HUES64 (cell line): Measurements from ENCODE around the gene JADE3.

Experiments
- H3K27ac ChIP-seq: 2 replicates; pipeline ENCODE4 v1.7.0; 2013; ENCODE audit warnings: low read depth, low read length, inconsistent platforms
- H3K27me3 ChIP-seq: 2 replicates; pipeline ENCODE4 v1.6.1; 2013; ENCODE audit warnings: mild to moderate bottlenecking, low read length; ENCODE audit not compliant: insufficient read depth
- H3K36me3 ChIP-seq: 2 replicates; pipeline ENCODE4 v1.6.1; 2013; ENCODE audit warnings: mild to moderate bottlenecking, low read length; ENCODE audit not compliant: insufficient read depth
- H3K4me1 ChIP-seq: 2 replicates; pipeline ENCODE4 v1.6.1; 2013; ENCODE audit warnings: mild to moderate bottlenecking, low read length, moderate library complexity; ENCODE audit not compliant: insufficient read depth
- H3K4me3 ChIP-seq: 2 replicates; pipeline ENCODE4 v1.5.1; 2013; ENCODE audit warnings: mild to moderate bottlenecking, low read length, moderate library complexity
- H3K9ac ChIP-seq: 2 replicates; pipeline ENCODE4 v1.6.1; 2013; ENCODE audit warnings: mild to moderate bottlenecking, low read depth, low read length
- H3K9me3 ChIP-seq: 2 replicates; pipeline ENCODE4 v1.6.1; 2013; ENCODE audit warnings: low read depth, low read length; ENCODE audit not compliant: insufficient read depth
- WGBS: fragments of 150-250, 120-280 bp; methylation state at CpG from one replicate; pipeline ENCODE4 v1.1.7; 2013; ENCODE audit warnings: missing lambda C conversion rate; 5-methylcytosine and 5-hydroxymethylcytosine counted together

JADE3 gene

GRCh38 chrX:47080215-47080914 is 168.1 kb downstream of the JADE3 start:
- H3K36me3 ChIP-seq, result no peaks in the 10 kb centered on the region
- H3K4me3 ChIP-seq, result no peak overlapping the region
- H3K4me1 ChIP-seq, result no peaks in the 10 kb centered on the region
- WGBS, result 86% methylated on average over 6 of the region's 9 CpGs
- H3K9me3 ChIP-seq, result no peaks in the 10 kb centered on the region
- no peak overlapping the region for H3K27ac ChIP-seq
- H3K9ac ChIP-seq, result no peak overlapping the region
- H3K27me3 ChIP-seq, result no peaks in the 10 kb centered on the region

DNA sequence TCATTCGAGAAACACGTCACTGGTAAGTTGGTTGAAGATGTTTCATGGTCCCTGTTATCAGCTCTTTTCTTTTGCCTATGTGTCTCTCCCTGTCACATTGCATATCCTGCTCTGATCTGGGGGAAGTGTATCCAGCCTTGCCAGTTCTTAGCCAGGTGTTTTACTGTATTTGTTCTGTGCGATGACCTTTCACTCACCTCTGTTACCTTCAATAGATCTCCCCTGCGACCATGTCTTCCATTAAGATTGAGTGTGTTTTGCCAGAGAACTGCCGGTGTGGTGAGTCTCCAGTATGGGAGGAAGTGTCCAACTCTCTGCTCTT is 168.7 kb downstream of the JADE3 start:
- H3K4me3 ChIP-seq, result no peak overlapping the region

DNA sequence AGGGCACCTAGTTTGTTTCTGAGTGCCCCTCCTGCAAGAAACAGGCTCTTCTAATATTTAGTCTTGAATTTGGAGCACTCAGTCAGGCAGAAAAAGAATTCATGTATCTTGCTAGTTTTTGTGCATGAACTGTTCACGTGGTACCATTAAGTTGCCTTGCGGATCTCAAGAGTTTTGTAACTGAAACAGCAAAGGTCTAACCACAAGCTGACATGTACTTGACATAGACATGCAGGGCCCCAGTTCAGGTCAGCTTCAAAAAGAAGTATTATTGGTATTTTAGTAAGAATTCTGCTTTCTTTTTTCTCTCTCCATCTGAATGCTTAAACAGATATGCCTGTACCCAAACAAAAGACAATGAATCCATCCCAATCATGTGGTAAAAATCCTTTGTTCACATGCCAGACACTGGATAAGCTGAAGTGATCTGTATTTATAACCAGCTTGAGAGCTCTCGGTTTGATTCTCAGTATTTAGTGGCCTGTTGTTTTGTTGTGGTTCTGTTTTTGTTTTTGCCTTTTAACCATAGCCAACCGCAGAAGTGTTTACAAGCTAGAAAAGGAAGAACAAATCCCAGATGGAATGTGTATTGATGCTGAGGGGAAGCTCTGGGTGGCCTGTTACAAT is 179.0 kb downstream of the JADE3 start:
- Histone ChIP-seq H3K9me3 (no peaks in the 10 kb centered on the region), H3K27ac (peak overlapping the region; percentile 35; the same call in 1 of the 2 replicates), H3K36me3 (no peaks in the 10 kb centered on the region), H3K4me1 (peaks cover 16% of the 10 kb centered on the region), H3K27me3 (no peaks in the 10 kb centered on the region), H3K9ac (no peak overlapping the region), H3K4me3 (no peak overlapping the region)
- 53% methylated on average over 4 of the region's 4 CpGs for WGBS

More for the DNA sequence above, 168.7 kb downstream of the JADE3 start:
- no peak overlapping the region for H3K9ac ChIP-seq
- WGBS, result 86% methylated on average over 4 of the region's 5 CpGs
- no peak overlapping the region for H3K27ac ChIP-seq
- no peaks in the 10 kb centered on the region for H3K4me1 ChIP-seq
- no peaks in the 10 kb centered on the region for H3K27me3 ChIP-seq
- no peaks in the 10 kb centered on the region for H3K9me3 ChIP-seq
- no peaks in the 10 kb centered on the region for H3K36me3 ChIP-seq

DNA sequence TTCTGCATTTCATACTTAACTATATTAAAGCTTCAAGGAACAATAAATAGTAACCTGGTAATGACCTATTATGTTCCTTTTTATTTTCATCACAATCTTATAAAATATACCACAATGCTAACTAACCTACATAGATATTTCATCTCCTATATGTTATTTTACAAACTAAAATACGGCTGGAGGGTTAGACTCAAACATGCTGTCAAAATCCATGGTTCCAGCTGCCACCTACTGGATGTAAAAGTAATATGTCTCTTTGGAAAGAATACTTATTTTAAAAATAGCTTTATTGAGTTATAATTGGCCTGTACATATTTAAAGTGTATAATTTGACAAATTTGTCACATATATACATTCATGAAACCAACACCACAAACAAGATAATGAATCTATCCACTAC is 181.0 kb downstream of the JADE3 start:
- no peak overlapping the region for H3K27ac ChIP-seq
- WGBS, result no CpG with 5 or more reads among the region's 1 CpG
- H3K9ac ChIP-seq, result no peak overlapping the region
- H3K9me3 ChIP-seq, result no peaks in the 10 kb centered on the region
- no peaks in the 10 kb centered on the region for H3K36me3 ChIP-seq
- H3K4me1 ChIP-seq, result peaks cover 16% of the 10 kb centered on the region
- H3K27me3 ChIP-seq, result no peaks in the 10 kb centered on the region
- no peak overlapping the region for H3K4me3 ChIP-seq

- WGBS, result 85% methylated on average over 11 of the region's 11 CpGs
- Histone ChIP-seq H3K27me3 (no peaks in the 10 kb centered on the region), H3K27ac (no peak overlapping the region), H3K9ac (no peak overlapping the region), H3K4me1 (peaks cover 16% of the 10 kb centered on the region), H3K9me3 (no peaks in the 10 kb centered on the region), H3K4me3 (no peak overlapping the region), H3K36me3 (no peaks in the 10 kb centered on the region)
Measured at GRCh38 chrX:47093860-47094259, 181.6 kb downstream of the JADE3 start.

- Histone ChIP-seq H3K4me3 (no peak overlapping the region), H3K27ac (peak overlapping the region; percentile 25; the same call in 1 of the 2 replicates), H3K36me3 (no peaks in the 10 kb centered on the region), H3K4me1 (peaks cover 4% of the 10 kb centered on the region; the same call in 1 of the 2 replicates), H3K27me3 (no peaks in the 10 kb centered on the region), H3K9me3 (no peaks in the 10 kb centered on the region), H3K9ac (no peak overlapping the region)
- 67% methylated on average over 4 of the region's 4 CpGs for WGBS
Measured at GRCh38 chrX:47097018-47097417, 184.8 kb downstream of the JADE3 start.

DNA sequence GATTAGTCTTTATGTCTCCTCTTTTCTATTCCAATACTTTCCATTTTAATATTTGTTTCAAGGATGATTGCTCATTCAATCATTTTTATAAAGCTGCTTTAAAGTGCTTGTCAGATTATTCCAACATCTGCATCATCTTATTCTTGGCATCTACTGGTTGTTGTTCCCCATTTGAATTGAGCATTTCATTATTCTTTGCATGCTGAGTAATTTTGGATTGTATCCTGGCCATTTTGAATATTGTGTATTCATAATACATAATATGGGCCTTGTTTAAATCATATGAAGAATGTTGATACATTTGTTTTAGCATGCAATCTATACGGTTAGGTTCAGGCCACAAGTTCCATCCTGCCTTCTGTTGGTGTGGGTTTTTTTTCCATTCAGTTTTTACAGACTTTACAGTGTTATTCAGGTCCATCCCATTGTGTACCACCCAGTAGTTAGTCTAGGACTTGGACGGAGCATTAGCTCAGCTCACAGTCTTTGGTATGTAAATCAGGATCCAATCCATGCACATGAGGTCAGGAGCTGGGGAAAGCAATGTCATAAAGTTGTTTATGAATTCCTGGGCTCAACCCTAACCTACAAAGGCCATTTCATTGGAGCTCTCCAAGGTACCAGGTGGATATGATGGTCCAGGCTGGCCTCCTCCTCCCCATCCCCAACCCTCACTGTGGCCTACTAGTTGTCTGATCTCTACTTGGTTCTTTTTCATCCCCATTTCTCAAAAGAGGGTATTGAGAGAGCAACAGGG is 186.3 kb downstream of the JADE3 start:
- Histone ChIP-seq H3K4me1 (no peaks in the 10 kb centered on the region; the same call in 1 of the 2 replicates), H3K4me3 (no peak overlapping the region), H3K27me3 (no peaks in the 10 kb centered on the region), H3K9ac (no peak overlapping the region), H3K9me3 (no peaks in the 10 kb centered on the region), H3K36me3 (no peaks in the 10 kb centered on the region), H3K27ac (no peak overlapping the region)
- 87% methylated on average over 2 of the region's 2 CpGs for WGBS

GRCh38 chrX:47101206-47101605 is 189.0 kb downstream of the JADE3 start:
- Histone ChIP-seq H3K4me1 (no peaks in the 10 kb centered on the region; the same call in 1 of the 2 replicates), H3K9me3 (no peaks in the 10 kb centered on the region), H3K4me3 (no peak overlapping the region), H3K27ac (no peak overlapping the region), H3K27me3 (no peaks in the 10 kb centered on the region), H3K36me3 (no peaks in the 10 kb centered on the region), H3K9ac (no peak overlapping the region)
- 88% methylated on average over 4 of the region's 4 CpGs for WGBS
